GM12874 (cell line): Measurements from ENCODE around the gene ODF2.

ENCODE experiments used
- TF ChIP-seq, protein P1 (sequence below): IDR thresholded peaks from 2 replicates; pipeline ENCODE4 v1.5.1; 2011; ENCODE audit warnings: low read depth, mild to moderate bottlenecking, control low read depth, low read length, moderate library complexity; ENCODE audit not compliant: insufficient read depth

Gene ODF2

DNA sequence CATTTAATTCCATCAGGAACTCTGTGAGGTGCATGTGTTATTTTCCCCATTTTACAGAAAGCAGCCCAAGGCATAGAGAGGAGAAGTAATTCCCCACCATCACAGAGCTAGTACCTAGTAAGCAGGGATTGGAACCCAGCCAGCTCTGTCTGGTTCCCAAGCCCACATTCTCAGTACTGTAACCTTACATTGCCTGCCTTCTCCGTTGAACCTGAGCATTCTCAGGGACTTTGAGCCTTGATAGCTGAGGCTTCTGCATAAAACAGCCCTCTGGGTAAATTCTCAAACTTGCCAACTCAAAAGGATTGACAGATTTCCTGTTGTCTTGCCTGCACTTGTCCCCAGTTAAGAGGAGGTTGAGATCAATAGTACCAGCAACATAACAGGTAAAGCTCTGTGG is 39.5 kb downstream of the ODF2 start:
- TF ChIP-seq, protein P1, sequence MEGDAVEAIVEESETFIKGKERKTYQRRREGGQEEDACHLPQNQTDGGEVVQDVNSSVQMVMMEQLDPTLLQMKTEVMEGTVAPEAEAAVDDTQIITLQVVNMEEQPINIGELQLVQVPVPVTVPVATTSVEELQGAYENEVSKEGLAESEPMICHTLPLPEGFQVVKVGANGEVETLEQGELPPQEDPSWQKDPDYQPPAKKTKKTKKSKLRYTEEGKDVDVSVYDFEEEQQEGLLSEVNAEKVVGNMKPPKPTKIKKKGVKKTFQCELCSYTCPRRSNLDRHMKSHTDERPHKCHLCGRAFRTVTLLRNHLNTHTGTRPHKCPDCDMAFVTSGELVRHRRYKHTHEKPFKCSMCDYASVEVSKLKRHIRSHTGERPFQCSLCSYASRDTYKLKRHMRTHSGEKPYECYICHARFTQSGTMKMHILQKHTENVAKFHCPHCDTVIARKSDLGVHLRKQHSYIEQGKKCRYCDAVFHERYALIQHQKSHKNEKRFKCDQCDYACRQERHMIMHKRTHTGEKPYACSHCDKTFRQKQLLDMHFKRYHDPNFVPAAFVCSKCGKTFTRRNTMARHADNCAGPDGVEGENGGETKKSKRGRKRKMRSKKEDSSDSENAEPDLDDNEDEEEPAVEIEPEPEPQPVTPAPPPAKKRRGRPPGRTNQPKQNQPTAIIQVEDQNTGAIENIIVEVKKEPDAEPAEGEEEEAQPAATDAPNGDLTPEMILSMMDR: no peak

- TF ChIP-seq, protein P1: no peak
These were observed 40.1 kb downstream of the ODF2 start for GRCh38 chr9:128495804-128496417.

GRCh38 chr9:128497824-128498610 is 42.2 kb downstream of the ODF2 start:
- TF ChIP-seq, protein P1: no peak

- TF ChIP-seq, protein P1: no peak
These were observed 43.1 kb downstream of the ODF2 start for GRCh38 chr9:128498911-128499310.

DNA sequence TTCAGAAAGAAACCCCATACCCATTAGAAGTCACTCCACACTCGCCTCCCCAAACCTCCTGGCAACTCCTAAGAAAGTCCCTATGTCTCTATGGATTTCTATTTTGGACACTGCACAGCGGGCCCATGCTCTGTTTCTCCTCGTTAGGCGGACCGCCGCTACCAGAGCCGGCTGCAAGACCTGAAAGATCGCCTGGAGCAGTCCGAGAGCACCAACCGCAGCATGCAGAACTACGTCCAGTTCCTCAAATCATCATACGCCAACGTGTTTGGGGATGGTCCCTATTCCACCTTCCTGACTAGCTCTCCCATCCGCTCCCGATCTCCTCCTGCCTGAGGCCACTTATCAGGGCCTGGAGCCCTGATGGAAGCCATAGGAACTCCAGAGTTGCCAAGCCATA is 44.1 kb downstream of the ODF2 start:
- TF ChIP-seq, protein P1: no peak

- TF ChIP-seq, protein P1: no peak
These were observed 48.1 kb downstream of the ODF2 start for GRCh38 chr9:128503870-128504269.

DNA sequence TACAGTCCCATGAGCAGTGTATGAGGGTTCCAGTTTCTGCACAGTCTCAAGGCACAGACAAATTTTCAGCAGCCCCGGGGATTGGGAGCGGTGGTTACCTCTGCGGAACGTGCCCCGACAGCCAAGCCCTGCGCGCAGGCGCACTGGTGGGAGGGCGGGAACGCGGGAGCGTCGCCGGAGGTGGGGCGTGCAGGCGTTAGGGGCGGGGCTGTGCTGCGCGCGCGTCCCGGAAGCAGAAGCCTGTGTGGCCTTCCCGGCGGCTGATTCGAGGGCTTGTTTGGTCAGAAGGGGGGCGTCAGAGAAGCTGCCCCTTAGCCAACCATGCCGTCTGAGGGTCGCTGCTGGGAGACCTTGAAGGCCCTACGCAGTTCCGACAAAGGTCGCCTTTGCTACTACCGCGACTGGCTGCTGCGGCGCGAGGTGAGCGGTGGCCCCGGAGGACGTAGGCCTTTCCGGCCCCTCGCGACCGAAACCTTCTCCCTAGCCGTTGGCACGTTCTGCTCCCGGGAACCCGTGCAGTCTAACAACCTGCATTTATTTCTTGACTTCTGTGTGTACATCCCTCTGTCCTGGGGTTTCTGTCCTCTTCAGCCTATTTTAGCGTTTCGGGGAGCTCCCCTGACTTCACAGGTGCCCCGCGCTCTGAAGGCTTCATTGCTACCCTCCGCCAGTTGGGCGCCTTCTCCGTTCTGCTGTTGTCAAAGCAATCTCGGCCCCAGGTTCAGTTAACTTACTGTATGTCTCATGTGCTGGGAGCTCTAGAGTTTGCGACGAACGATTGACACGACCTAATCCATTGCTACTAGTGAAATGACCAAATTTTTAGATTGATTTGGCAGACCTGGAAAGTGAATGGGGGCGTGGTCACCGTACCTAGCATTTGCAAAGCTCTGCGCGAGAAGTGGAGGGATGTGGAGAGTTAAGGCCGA is 48.9 kb downstream of the ODF2 start, which contains the start of gene GLE1:
Gene GLE1 (plus strand): TSS at position 235 of the 929 bp plus-strand sequence. CDS start 87 bp downstream, at position 322.
- TF ChIP-seq, protein P1: no peak
